GM23338 (cell line): ENCODE data around the gene CENPB. TPM values are rescaled to one million over a fixed set of nuclear protein-coding genes. Genes with fewer than 3 reads are reported as not detected.

Experiments
- CTCF ChIP-seq, 2 experiments: fragments of 200-600 bp in 1 of 2; sonication (generic) in 1 of 2; conservative IDR thresholded peaks; 2 replicates each; pipeline versions ENCODE4 v1.5.1 to v1.6.1; 2016 to 2017; ENCODE audit warnings: antibody characterized with exemption in 2 of 2, low read depth in 2 of 2, mild to moderate bottlenecking in 2 of 2, moderate library complexity in 1 of 2
- ETS1 ChIP-seq: IDR thresholded peaks from 2 replicates; pipeline ENCODE4 v1.6.1; 2016; ENCODE audit warnings: antibody characterized with exemption
- EZH2 ChIP-seq: fragments of 200-600 bp; sonication (generic); IDR thresholded peaks from one replicate; pipeline ENCODE4 v1.8.0; 2017; ENCODE audit warnings: antibody characterized with exemption, mild to moderate bottlenecking, low read depth; ENCODE audit not compliant: unreplicated experiment
- EZH2phosphoT487 ChIP-seq: fragments of 200-600 bp; sonication (generic); IDR thresholded peaks from one replicate; pipeline ENCODE4 v1.8.1; 2018; ENCODE audit warnings: antibody characterized with exemption; ENCODE audit not compliant: unreplicated experiment
- JUNB ChIP-seq: IDR thresholded peaks from one replicate; pipeline ENCODE4 v1.6.1; 2016; ENCODE audit warnings: antibody characterized with exemption; ENCODE audit not compliant: unreplicated experiment
- STAT1 ChIP-seq: IDR thresholded peaks from one replicate; pipeline ENCODE4 v1.6.1; 2016; ENCODE audit warnings: antibody characterized with exemption; ENCODE audit not compliant: unreplicated experiment
- ZNF331 ChIP-seq: fragments of 250-450 bp; sonication (Bioruptor Pico); IDR thresholded peaks from 2 replicates; pipeline ENCODE4 v1.5.0; 2020; ENCODE audit warnings: low read depth, mild to moderate bottlenecking, moderate library complexity
- polyA plus RNA-seq: library from polyadenylated mRNA; unstranded; fragments of >200 nt; fragmentation: Nextera tagmentation; extraction: Ambion mirVana; gene quantifications from 2 replicates; pipeline ENCODE4 v1.2.1, GENCODE V29; 2016
- total RNA-seq: library from RNA; depleted of rRNA; stranded (reverse); fragments of >200 nt; shearing (Covaris generic); gene quantifications from 2 replicates; pipeline ENCODE4 v1.2.3, GENCODE V29; 2014
- TF ChIP-seq, protein P1 (sequence below): fragments of 250-450 bp; sonication (Bioruptor Pico); IDR thresholded peaks from 2 replicates; pipeline ENCODE4 v1.5.0; 2020; ENCODE audit warnings: mild to moderate bottlenecking, moderate library complexity

CENPB gene
- total and polyA plus RNA-seq, 2 experiments from 2014 or later = 10.8 to 52.1 TPM

DNA sequence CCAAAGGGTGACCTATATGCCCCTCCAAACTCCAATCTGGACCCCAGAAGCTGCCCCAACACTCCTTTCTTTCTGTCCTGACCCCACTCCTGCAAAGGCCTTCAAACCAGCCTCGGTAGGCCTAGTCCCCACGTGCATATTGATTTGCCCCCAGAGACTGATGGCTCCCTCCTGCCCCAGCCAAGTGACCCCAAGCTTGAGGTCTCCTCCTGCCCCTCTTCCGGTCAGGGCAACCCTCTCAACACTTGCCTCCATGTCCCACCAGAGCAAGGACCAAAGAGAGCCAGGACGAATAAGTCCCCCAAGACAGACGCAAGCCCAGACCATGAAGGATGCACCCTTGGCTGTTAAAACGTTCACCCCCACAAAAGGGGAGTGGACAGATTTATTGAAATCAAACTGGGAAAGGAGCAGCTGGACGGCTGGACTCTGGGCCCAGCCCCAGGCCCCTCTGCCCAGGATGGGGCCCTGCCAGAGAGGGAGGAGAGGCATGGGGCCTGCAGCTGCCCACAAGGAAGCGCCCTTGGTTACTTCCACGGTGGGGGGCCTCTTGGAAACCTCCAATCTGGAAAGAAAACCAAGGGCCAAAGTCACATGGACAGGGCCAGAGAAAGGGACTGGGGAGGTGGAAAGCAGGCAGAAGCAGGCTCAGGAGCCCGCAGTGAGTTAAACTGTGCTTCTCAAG is 2.9 kb downstream of the CENPB start (continued):
- TF ChIP-seq, protein P1, sequence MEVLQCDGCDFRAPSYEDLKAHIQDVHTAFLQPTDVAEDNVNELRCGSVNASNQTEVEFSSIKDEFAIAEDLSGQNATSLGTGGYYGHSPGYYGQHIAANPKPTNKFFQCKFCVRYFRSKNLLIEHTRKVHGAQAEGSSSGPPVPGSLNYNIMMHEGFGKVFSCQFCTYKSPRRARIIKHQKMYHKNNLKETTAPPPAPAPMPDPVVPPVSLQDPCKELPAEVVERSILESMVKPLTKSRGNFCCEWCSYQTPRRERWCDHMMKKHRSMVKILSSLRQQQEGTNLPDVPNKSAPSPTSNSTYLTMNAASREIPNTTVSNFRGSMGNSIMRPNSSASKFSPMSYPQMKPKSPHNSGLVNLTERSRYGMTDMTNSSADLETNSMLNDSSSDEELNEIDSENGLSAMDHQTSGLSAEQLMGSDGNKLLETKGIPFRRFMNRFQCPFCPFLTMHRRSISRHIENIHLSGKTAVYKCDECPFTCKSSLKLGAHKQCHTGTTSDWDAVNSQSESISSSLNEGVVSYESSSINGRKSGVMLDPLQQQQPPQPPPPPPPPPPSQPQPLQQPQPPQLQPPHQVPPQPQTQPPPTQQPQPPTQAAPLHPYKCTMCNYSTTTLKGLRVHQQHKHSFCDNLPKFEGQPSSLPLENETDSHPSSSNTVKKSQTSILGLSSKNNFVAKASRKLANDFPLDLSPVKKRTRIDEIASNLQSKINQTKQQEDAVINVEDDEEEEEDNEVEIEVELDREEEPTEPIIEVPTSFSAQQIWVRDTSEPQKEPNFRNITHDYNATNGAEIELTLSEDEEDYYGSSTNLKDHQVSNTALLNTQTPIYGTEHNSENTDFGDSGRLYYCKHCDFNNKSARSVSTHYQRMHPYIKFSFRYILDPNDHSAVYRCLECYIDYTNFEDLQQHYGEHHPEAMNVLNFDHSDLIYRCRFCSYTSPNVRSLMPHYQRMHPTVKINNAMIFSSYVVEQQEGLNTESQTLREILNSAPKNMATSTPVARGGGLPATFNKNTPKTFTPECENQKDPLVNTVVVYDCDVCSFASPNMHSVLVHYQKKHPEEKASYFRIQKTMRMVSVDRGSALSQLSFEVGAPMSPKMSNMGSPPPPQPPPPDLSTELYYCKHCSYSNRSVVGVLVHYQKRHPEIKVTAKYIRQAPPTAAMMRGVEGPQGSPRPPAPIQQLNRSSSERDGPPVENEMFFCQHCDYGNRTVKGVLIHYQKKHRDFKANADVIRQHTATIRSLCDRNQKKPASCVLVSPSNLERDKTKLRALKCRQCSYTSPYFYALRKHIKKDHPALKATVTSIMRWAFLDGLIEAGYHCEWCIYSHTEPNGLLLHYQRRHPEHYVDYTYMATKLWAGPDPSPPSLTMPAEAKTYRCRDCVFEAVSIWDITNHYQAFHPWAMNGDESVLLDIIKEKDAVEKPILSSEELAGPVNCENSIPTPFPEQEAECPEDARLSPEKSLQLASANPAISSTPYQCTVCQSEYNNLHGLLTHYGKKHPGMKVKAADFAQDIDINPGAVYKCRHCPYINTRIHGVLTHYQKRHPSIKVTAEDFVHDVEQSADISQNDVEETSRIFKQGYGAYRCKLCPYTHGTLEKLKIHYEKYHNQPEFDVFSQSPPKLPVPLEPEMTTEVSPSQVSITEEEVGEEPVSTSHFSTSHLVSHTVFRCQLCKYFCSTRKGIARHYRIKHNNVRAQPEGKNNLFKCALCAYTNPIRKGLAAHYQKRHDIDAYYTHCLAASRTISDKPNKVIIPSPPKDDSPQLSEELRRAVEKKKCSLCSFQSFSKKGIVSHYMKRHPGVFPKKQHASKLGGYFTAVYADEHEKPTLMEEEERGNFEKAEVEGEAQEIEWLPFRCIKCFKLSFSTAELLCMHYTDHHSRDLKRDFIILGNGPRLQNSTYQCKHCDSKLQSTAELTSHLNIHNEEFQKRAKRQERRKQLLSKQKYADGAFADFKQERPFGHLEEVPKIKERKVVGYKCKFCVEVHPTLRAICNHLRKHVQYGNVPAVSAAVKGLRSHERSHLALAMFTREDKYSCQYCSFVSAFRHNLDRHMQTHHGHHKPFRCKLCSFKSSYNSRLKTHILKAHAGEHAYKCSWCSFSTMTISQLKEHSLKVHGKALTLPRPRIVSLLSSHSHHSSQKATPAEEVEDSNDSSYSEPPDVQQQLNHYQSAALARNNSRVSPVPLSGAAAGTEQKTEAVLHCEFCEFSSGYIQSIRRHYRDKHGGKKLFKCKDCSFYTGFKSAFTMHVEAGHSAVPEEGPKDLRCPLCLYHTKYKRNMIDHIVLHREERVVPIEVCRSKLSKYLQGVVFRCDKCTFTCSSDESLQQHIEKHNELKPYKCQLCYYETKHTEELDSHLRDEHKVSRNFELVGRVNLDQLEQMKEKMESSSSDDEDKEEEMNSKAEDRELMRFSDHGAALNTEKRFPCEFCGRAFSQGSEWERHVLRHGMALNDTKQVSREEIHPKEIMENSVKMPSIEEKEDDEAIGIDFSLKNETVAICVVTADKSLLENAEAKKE = no peak
- no peak for TF ChIP-seq JUNB
- TF ChIP-seq CTCF (conservative IDR thresholded peaks at IDR 0.05; ENCODE audit: low read depth in 2 of 2) = no peak
- TF ChIP-seq EZH2 = no peak
- TF ChIP-seq EZH2phosphoT487 = no peak
- TF ChIP-seq ZNF331 (CRISPR knock-in tag) = no peak
- no peak for TF ChIP-seq ETS1
- no peak for TF ChIP-seq STAT1
